Pericardium fibroblast (primary cell): ENCODE results near the gene INCENP. TPM values are rescaled to one million over a fixed set of nuclear protein-coding genes. Genes with fewer than 3 reads are reported as not detected.

Experiments used
- total RNA-seq: library from RNA; depleted of rRNA; stranded (reverse); fragments of >200 nt; gene quantifications from 2 replicates; pipeline ENCODE4 v1.2.3, GENCODE V29; 2015

Gene INCENP
- total RNA-seq: 2.3 and 4.0 TPM in 2 replicates

GRCh38 chr11:62123669-62124185 lies at the start of gene INCENP:
TSS of gene INCENP (plus strand) at chr11:62124011. CDS start at chr11:62128162, 4,151 bp downstream.

DNA sequence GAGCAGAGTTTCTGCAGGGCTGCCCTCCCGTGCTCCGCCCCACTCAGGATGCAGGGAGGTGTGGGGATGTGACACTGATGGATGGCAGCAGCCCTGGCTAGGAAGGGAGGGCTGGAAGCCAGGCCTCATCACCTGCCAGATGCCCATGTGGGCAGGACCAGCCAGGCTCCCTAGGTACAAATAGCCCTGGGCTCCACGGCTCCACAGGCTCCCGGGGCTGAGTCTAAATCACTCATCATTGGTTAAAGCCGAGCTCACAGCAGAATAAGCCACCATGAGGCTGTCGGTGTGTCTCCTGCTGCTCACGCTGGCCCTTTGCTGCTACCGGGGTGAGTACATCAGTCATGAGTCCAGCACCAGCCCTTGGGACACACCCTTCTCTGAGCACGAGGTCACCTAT lies 66.2 kb downstream of the INCENP start, which contains the start of gene SCGB1D1:
Gene SCGB1D1 (plus strand): TSS at position 206 of the 400 bp plus-strand sequence. CDS start 69 bp downstream, at position 275.

Other genes with a start within 250 kb of the INCENP start
- gene FADS3, start 232.5 kb upstream of the INCENP start, total RNA-seq: 127 and 137 TPM in 2 replicates
- 28.1 and 28.5 TPM in 2 replicates for gene RAB3IL1, start 206.4 kb upstream of the INCENP start, total RNA-seq
- gene BEST1, start 173.7 kb upstream of the INCENP start, total RNA-seq: 1.5 and 3.7 TPM in 2 replicates
- gene FTH1, start 156.4 kb upstream of the INCENP start, total RNA-seq: 1,171 and 2,524 TPM in 2 replicates
- gene SCGB1D1, start 66.2 kb downstream of the INCENP start, total RNA-seq: not detected in 2 replicates
- gene SCGB2A1, start 84.7 kb downstream of the INCENP start, total RNA-seq: not detected in 2 replicates
- not detected in 2 replicates for gene SCGB1D2, start 118.2 kb downstream of the INCENP start, total RNA-seq
- gene SCGB2A2, start 146.1 kb downstream of the INCENP start, total RNA-seq: not detected in 2 replicates
- not detected in 2 replicates for gene SCGB1D4, start 175.1 kb downstream of the INCENP start, total RNA-seq
- 0.68 and 1.3 TPM in 2 replicates for gene ASRGL1, start 213.4 kb downstream of the INCENP start, total RNA-seq